Peyer's patch (tissue), 4 donors: Measurements from ENCODE around the gene IFNA16. TPM values are rescaled to one million over a fixed set of nuclear protein-coding genes. Genes with fewer than 3 reads are reported as not detected.
"Not testable (repeated sequence)": the region's sequence is repeated elsewhere in the genome, so short reads cannot be mapped to it uniquely, and the experiment has no call there.

Experiments used
- DNase-seq, 3 donors: peaks; one replicate each; pipeline ENCODE4 v3.0.0-alpha.2; 2017 to 2019
- H3K27ac ChIP-seq, 4 donors: fragments of 200-600 bp; sonication (generic); one replicate each; pipeline ENCODE4 v1.5.1; 2016 to 2019
- H3K27me3 ChIP-seq, 2 donors: fragments of 200-600 bp; sonication (generic); one replicate each; pipeline ENCODE4 v1.5.1; 2019
- H3K36me3 ChIP-seq, 3 donors: fragments of 200-600 bp; sonication (generic); one replicate each; pipeline ENCODE4 v1.5.1; 2016 to 2019
- H3K4me1 ChIP-seq, 4 donors: fragments of 200-600 bp; sonication (generic); one replicate each; pipeline ENCODE4 v1.5.1; 2016 to 2019
- H3K4me3 ChIP-seq, 4 donors: fragments of 200-600 bp; sonication (generic); 1 replicate in 3 of 4; 2 replicates in 1 of 4; pipeline ENCODE4 v1.5.1; 2016 to 2019; ENCODE audit warnings: mild to moderate bottlenecking in 1 of 4
- H3K9me3 ChIP-seq, 4 donors: fragments of 200-600 bp; sonication (generic); one replicate each; pipeline ENCODE4 v1.5.1; 2016 to 2019; ENCODE audit warnings: mild to moderate bottlenecking in 1 of 4
- CTCF ChIP-seq, 6 experiments: fragments of 450-650 bp in 4 of 6; fragments of 200-600 bp in 2 of 6; sonication (generic) in 1 of 6; IDR thresholded peaks; one replicate each; pipeline ENCODE4 v1.5.1; 2017 to 2019; ENCODE audit warnings: antibody characterized with exemption in 6 of 6, mild to moderate bottlenecking in 3 of 6, moderate library complexity in 1 of 6
- POLR2A ChIP-seq, 2 donors: fragments of 450-650 bp; IDR thresholded peaks; one replicate each; pipeline ENCODE4 v1.5.1; 2017; ENCODE audit warnings: antibody characterized with exemption in 2 of 2, mild to moderate bottlenecking in 2 of 2, moderate library complexity in 2 of 2
- total RNA-seq, 4 donors: library from RNA; depleted of rRNA; stranded (reverse); fragments of >200 nt; gene quantifications; one replicate each; pipeline ENCODE4 v1.1.0, GENCODE V29; 2016

The IFNA16 gene
- total RNA-seq, 4 donors from 2014 or later: not detected

- TF ChIP-seq CTCF (IDR thresholded peaks at IDR 0.05): no peak
- no peak for TF ChIP-seq POLR2A (IDR thresholded peaks at IDR 0.05)
These were observed 45.0 kb downstream of the IFNA16 start for GRCh38 chr9:21172156-21172555.

DNA sequence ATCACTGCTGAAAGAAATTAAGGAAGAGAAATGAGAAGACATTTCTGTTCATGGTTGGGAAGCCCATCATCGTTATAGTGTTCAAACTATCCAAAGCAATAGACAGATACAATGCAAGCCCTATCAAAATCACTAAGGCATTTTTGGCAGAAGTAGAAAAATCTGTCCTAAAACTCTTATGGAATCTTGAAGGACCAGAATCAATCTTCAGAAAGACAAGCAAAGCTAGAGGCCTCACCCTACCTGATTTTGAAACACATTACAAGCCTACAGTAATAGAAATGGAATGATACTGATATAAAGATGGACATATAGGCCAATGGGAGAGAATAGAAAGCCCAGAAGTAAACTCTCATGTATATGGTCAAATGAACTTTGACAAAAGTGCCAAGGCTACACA is 45.8 kb downstream of the IFNA16 start:
- no peak for TF ChIP-seq CTCF (IDR thresholded peaks at IDR 0.05)
- Histone ChIP-seq H3K9me3 (no peaks in the 10 kb centered on the region), H3K36me3 (no peaks in the 10 kb centered on the region), H3K4me3 (no peak overlapping the region), H3K27ac (no peak overlapping the region), H3K4me1 (no peaks in the 10 kb centered on the region), H3K27me3 (no peaks in the 10 kb centered on the region)
- no peak for DNase-seq

More at GRCh38 chr9:21172156-21172555, 45.0 kb downstream of the IFNA16 start:
- no peak overlapping the region for H3K4me3 ChIP-seq
- H3K9me3 ChIP-seq: no peaks in the 10 kb centered on the region
- H3K36me3 ChIP-seq: no peaks in the 10 kb centered on the region
- H3K27ac ChIP-seq: no peak overlapping the region
- H3K4me1 ChIP-seq: no peaks in the 10 kb centered on the region
- no peak for DNase-seq
- no peaks in the 10 kb centered on the region for H3K27me3 ChIP-seq

- H3K4me3 ChIP-seq, H3K9me3 ChIP-seq, H3K27me3 ChIP-seq, DNase-seq, H3K27ac ChIP-seq, H3K36me3 ChIP-seq, H3K4me1 ChIP-seq: not testable (repeated sequence)
These were observed 50.6 kb downstream of the IFNA16 start, which contains the start of gene IFNA21 for GRCh38 chr9:21166560-21166959. Gene IFNA21 (minus strand): TSS chr9:21166660. CDS start chr9:21166612, 48 bp downstream.

Other genes starting within 250 kb of the IFNA16 start
- 1 to 10 TPM; 1.2 to 8.3 (median 2.0) TPM for gene HACD4, start 185.7 kb downstream of the IFNA16 start, total RNA-seq
- gene IFNB1, start 139.4 kb downstream of the IFNA16 start, total RNA-seq: not detected
- gene IFNW1, start 75.5 kb downstream of the IFNA16 start, total RNA-seq: not detected
- gene IFNA21, start 50.7 kb downstream of the IFNA16 start, total RNA-seq: not detected
- not detected for gene IFNA4, start 29.7 kb downstream of the IFNA16 start, total RNA-seq
- gene IFNA7, start 15.1 kb downstream of the IFNA16 start, total RNA-seq: not detected
- gene IFNA10, start 10.2 kb downstream of the IFNA16 start, total RNA-seq: not detected
- gene IFNA17, start 10.9 kb upstream of the IFNA16 start, total RNA-seq: not detected
- gene IFNA14, start 22.7 kb upstream of the IFNA16 start, total RNA-seq: not detected
- 1 to 10 TPM in 1 of 4 donors, not detected in 3; 1.4 TPM for gene IFNA5, start 88.0 kb upstream of the IFNA16 start, total RNA-seq
- 10 to 100 TPM; 16.3 to 23.1 (median 18.5) TPM for gene KLHL9, start 118.1 kb upstream of the IFNA16 start, total RNA-seq
- not detected for gene IFNA6, start 133.6 kb upstream of the IFNA16 start, total RNA-seq
- gene IFNA13, start 150.7 kb upstream of the IFNA16 start, total RNA-seq: not detected
- not detected for gene IFNA2, start 168.1 kb upstream of the IFNA16 start, total RNA-seq
- not detected for gene IFNA8, start 191.8 kb upstream of the IFNA16 start, total RNA-seq
- gene IFNA1, start 223.1 kb upstream of the IFNA16 start, total RNA-seq: not detected